ENCODE measurements around the gene ADSS1. TPM values are rescaled to one million over a fixed set of nuclear protein-coding genes. Genes with fewer than 3 reads are reported as not detected.

Gene ADSS1
- total and polyA plus RNA-seq, 8 donors: 3.5 to 6.8 (median 5.5) TPM

- FAIRE-seq (no peak), ATAC-seq (no peak), DNase-seq (peak in 2 of 6 donors; percentile 40 to 73)
- no peak overlapping the region for H3K4me3 ChIP-seq
- H3K4me1 ChIP-seq: peaks cover 3 to 8% (median 8%) of the 10 kb centered on the region in 3 donors
- peaks cover 0 to 6% (median 0%) of the 10 kb centered on the region in 3 donors for H3K36me3 ChIP-seq
- no peaks in the 10 kb centered on the region for H3K9me3 ChIP-seq
- intact Hi-C loops (cut with DNase I): loop anchor here in 2 of 3 donors (2.0 to 5.0 kb wide), 2 partner anchors 53 kb away; no protein-coding TSS in a partner anchor
- TF ChIP-seq, protein P1, sequence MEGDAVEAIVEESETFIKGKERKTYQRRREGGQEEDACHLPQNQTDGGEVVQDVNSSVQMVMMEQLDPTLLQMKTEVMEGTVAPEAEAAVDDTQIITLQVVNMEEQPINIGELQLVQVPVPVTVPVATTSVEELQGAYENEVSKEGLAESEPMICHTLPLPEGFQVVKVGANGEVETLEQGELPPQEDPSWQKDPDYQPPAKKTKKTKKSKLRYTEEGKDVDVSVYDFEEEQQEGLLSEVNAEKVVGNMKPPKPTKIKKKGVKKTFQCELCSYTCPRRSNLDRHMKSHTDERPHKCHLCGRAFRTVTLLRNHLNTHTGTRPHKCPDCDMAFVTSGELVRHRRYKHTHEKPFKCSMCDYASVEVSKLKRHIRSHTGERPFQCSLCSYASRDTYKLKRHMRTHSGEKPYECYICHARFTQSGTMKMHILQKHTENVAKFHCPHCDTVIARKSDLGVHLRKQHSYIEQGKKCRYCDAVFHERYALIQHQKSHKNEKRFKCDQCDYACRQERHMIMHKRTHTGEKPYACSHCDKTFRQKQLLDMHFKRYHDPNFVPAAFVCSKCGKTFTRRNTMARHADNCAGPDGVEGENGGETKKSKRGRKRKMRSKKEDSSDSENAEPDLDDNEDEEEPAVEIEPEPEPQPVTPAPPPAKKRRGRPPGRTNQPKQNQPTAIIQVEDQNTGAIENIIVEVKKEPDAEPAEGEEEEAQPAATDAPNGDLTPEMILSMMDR (IDR thresholded peaks at IDR 0.05): no peak
- H3K27ac ChIP-seq: no peak overlapping the region
- no peaks in the 10 kb centered on the region for H3K27me3 ChIP-seq
- 84 to 86% methylated on average over 18 of the region's 18 CpGs for WGBS, 2 donors
Measured at GRCh38 chr14:104769324-104770071, 45.5 kb downstream of the ADSS1 start.

DNA sequence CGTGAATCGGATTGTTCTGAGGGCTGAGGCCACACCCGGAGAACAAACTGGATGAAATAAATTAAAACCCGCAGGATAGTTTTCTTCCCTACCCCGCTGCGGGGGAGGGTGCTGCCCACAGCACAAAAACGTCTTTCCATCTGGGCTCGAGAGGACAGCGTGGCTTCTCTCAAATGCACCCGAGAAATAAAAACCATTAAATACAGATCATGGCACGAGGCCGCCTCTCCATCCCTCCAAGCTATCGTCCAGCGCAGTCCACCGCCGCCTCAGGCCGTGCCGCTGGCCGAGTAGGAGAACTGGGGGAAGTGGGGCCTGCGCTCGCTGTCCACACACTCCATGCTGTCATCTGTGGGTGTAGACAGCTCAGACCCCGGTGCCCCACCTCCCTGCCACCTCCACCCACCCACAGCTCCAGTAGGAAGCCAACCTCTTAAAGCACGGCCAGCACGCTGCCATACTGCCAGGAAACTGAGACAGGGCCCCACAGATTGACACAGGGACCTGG is 46.1 kb downstream of the ADSS1 start:
- ATAC-seq (no peak), FAIRE-seq (no peak), DNase-seq (peak in 2 of 6 donors; percentile 26 to 69)
- TF ChIP-seq, protein P1 (IDR thresholded peaks at IDR 0.05): no peak
- no peak overlapping the region for H3K4me3 ChIP-seq
- peaks cover 0 to 6% (median 0%) of the 10 kb centered on the region in 3 donors for H3K36me3 ChIP-seq
- H3K9me3 ChIP-seq: no peaks in the 10 kb centered on the region
- peaks cover 7 to 14% (median 13%) of the 10 kb centered on the region in 3 donors for H3K4me1 ChIP-seq
- 88 to 89% methylated on average over 24 of the region's 24 CpGs for WGBS, 2 donors
- intact Hi-C loops (cut with DNase I): loop anchor here in 1 of 3 donors (5.0 kb wide), 1 partner anchor 52 kb away; no protein-coding TSS in a partner anchor
- H3K27ac ChIP-seq: no peak overlapping the region
- H3K27me3 ChIP-seq: no peaks in the 10 kb centered on the region

- intact Hi-C loops (cut with DNase I): loop anchor here in 1 of 3 donors (5.0 kb wide), 1 partner anchor 51 kb away; no protein-coding TSS in a partner anchor
- Histone ChIP-seq H3K27me3 (no peaks in the 10 kb centered on the region), H3K4me3 (no peak overlapping the region), H3K27ac (no peak overlapping the region), H3K36me3 (peaks cover 0 to 6% (median 0%) of the 10 kb centered on the region in 3 donors), H3K4me1 (peaks cover 13 to 18% (median 17%) of the 10 kb centered on the region in 3 donors), H3K9me3 (no peaks in the 10 kb centered on the region)
- FAIRE-seq: no peak
- DNase-seq: peak in 2 of 6 donors; percentile 29 to 50
- TF ChIP-seq, protein P1 (IDR thresholded peaks at IDR 0.05): peak in 3 of 4 donors; percentile 9 to 25 (median 15)
- WGBS, 2 donors: 90 to 100% methylated on average over 5 of the region's 5 CpGs
- no peak for ATAC-seq
Measured at GRCh38 chr14:104770851-104771272, 46.8 kb downstream of the ADSS1 start.

DNA sequence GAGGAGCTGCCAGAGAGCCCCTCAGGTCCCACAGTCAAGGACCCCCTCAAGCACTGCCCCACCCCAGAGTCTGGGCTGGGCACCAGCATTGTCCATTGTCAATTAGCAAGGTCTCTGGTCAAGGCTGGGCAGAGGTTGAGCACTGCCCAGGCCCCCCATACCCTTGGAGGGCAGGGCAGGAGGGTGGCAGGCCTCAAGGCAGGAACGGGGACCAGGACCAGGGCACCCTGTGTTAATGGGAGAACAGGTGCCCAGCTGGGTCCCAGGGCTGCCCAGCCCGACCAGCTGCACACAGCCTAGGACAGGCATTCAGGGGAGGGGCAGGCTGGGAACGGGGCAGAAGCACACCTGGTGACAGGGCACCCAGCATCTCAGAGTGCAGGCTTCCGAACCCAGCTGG is 47.3 kb downstream of the ADSS1 start:
- 94 to 100% methylated on average over 4 of the region's 4 CpGs for WGBS, 2 donors
- ATAC-seq (no peak), DNase-seq (peak in 2 of 6 donors; percentile 30 to 55), FAIRE-seq (no peak)
- no peak overlapping the region for H3K27ac ChIP-seq
- no peaks in the 10 kb centered on the region for H3K27me3 ChIP-seq
- H3K9me3 ChIP-seq: no peaks in the 10 kb centered on the region
- intact Hi-C loops (cut with DNase I): loop anchor here in 1 of 3 donors (5.0 kb wide), 1 partner anchor 51 kb away; no protein-coding TSS in a partner anchor
- H3K36me3 ChIP-seq: peaks cover 0 to 6% (median 0%) of the 10 kb centered on the region in 3 donors
- H3K4me3 ChIP-seq: no peak overlapping the region
- TF ChIP-seq, protein P1 (IDR thresholded peaks at IDR 0.05): no peak
- peaks cover 13 to 20% (median 18%) of the 10 kb centered on the region in 3 donors for H3K4me1 ChIP-seq
